ENCODE data around the gene PLD1. TPM values are rescaled to one million over a fixed set of nuclear protein-coding genes. Genes with fewer than 3 reads are reported as not detected.

Gene PLD1
- total RNA-seq, 1 donor from 2014 or later = 0.55 TPM

GRCh38 chr3:171801738-171802589, 8.3 kb downstream of the PLD1 start:
- intact Hi-C loops (cut with micrococcal nuclease) = loop anchor here (10.0 kb wide), 1 partner anchor 233 kb away; the partner anchor contains the start of gene FNDC3B

GRCh38 chr3:171799501-171799900, 10.8 kb downstream of the PLD1 start:
- intact Hi-C loops (cut with micrococcal nuclease) = no loop called here

DNA sequence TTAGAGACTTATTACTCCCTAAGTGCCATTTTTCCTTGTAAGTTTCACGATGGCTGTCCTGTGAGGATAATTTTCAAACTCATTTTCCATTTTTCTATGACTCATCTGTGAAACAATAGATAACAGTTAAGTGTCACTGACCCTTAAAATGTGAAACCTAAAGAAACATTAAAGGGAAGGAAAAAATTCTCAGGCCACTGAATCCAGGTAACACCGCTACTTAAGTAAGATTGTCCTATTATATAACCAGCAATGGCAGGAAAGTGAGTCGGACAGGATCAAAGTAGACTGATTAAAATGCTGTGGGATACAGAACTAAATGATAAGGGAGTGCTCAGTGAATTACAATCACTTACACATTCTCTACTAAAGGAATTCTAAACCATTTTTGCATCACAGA, 12.4 kb downstream of the PLD1 start:
- intact Hi-C loops (cut with micrococcal nuclease) = no loop called here

DNA sequence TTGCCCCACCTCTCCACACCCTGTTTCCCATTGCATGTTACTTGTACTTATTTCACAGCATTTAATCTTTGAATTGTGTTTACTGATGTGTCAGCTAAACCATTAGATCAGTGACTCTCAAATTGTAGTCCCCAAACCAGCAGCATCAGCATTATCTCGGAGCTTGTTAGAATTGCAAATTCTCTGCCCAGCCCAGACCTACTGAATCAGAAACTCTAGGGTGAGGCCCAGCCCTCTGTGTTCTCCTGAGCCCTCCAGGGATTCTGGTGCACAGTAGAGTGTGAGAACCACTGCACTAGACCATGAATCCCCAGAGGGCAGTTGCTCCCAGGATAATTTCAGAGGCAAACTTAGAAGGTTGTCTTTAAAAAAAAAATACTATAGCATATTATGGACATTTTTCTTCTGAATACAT, 13.0 kb downstream of the PLD1 start:
- intact Hi-C loops (cut with micrococcal nuclease) = no loop called here

DNA sequence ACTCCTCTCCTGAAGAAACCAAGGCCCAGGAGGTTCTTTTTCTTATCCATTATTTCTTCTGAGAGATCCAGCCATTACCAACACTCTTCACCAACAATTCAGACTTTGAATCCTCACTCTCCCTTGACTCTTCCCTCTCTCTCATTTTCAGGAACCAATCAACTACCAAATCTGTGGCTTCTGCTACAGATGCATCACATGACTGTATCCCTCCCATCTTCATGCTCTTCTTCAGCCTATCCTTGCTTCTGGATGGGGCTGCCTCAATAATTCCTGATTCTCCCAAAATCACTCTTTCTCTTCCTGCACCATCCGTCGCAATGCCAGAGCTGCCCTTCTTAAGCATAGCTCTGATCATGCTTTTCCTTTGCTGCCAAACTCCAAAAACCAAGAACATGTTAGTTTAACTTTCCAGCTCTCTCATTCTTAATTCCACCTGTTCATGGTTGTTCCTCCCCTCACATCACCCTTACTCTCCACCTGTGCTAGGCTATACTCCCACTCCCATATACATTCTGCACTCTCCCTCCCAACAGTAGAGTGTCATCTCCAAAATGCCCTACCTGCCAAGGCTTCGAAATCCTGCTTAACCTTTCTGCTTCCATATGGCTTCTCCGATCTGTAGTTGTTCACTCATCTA, 13.5 kb downstream of the PLD1 start:
- intact Hi-C loops (cut with micrococcal nuclease) = no loop called here

DNA sequence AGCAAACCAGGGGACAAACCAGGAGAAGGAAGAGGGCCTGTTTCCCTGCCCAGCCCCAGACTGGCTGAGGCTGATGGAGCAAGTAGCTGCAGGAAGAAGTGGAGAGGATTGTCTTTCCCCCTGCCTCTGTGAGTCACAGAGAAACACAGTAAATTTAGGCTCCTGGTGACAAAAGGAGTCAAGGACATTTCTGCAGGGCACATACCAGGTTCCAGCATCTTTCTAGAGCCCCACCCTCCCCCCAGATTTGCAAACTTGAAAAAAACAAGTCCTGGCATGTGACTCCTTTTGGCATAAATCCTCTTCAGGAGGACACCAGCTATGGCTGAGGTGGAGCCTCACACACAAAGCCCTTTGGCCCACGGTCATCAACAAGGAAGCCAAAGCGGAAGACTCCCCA, 17.8 kb downstream of the PLD1 start:
- intact Hi-C loops (cut with micrococcal nuclease) = no loop called here

GRCh38 chr3:171791692-171792076, 18.6 kb downstream of the PLD1 start:
- intact Hi-C loops (cut with micrococcal nuclease) = no loop called here

DNA sequence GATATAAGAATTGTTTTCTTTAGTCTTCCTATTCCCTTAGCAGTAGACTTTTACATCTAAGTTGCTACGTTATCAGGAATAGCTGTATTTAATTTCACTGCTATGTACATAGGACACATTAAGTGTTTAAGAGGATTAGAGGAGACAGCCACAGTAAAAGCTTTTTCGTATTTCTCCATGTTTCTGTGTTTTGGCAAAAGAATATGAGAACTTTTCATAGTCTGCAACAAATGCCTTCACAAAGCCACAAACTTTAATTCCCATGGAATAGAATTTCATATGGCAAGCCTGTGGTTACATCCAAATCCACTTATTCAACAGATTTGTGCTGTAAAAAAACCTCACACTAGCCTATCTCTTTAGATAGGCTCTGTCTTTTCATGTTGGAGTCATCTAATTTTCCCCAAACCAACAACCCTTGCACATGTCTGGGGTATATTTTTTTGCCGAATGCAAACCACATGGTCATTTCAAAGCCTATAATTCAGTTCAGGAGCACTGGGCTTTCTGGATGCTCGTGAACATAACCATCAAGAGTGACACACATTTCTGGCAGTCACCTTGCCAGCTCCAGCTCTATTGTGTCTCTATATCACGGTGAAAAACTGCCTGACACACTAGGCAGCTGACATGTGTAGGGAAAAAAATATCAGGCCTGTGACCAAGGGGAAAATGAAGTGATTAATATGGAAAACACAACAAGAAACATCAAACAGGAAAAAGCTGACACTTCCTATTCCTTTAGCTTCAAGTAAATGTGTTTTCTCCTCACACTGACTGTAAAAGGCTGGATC, 19.2 kb downstream of the PLD1 start:
- intact Hi-C loops (cut with micrococcal nuclease) = no loop called here

- intact Hi-C loops (cut with micrococcal nuclease) = no loop called here
These were observed 19.7 kb downstream of the PLD1 start for GRCh38 chr3:171790574-171790897.

DNA sequence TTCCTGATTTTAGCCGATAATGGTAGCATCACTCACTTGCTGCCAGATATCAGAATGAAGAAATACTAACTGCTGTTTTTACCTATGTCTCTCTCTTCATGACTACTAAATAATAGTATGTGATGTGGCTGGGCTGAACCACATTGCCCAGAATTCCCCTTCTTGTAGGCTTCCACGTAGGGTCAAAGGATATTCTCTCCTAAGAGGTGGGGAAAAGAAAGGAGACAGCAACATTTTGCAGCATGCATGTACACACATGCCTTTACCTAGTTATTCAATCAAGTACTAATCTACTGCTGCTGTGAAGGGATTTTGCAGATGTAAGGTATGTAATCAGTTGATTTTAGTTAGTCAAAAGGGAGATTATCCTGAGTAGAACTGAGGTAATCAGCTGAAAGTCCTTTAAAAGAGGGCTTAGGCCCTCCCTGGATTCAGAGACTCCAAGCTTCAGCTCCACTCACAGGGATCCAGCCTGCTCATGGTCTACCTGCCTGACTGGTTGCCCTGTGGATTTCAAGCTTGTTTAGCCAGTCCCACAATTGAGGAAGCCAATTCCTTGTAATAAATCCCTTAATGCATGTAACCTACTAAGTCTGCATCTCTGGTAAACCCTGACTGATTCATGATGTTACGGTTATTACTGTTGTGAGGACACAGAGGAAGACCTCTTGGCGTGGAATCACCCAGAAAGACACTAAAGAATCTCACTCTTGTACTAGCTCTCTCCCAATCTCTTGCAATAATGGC, 20.4 kb downstream of the PLD1 start:
- intact Hi-C loops (cut with micrococcal nuclease) = no loop called here

DNA sequence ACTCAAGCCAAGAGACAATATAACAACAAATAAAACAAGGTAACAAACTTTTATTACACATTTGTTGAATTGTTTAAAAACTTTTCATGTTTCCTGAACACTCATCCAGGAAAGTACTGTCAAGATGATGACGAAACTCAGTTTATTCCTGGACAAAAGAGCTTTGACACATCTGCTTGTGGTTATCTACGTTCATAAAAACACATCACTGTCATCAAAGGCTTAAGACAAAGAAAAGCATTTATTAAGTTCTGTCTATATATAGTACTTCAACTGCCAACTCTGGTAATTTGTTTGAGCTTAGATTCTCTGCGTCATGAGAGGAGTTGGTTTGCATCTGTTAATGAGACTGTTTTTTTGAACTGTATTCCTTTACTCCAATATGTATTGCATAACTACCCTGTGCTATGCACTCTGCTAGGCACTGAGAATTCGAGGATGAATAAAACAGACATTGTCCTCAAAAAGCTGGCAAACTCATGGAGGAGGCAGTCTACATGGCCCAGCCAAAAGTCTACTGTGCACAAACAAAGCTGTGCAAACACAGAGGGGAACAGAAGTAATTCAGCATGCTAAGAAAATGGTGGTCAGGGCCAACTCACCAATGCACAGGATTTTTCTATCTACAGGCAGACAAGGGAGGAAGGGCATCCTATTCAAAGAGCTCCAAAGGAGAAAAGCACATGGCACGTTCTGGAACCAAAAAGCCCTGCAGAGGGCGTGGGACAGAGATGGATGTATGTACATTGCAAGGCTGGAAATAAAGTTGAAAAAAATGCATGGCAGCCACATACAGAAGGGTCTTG, 21.5 kb downstream of the PLD1 start:
- intact Hi-C loops (cut with micrococcal nuclease) = no loop called here

DNA sequence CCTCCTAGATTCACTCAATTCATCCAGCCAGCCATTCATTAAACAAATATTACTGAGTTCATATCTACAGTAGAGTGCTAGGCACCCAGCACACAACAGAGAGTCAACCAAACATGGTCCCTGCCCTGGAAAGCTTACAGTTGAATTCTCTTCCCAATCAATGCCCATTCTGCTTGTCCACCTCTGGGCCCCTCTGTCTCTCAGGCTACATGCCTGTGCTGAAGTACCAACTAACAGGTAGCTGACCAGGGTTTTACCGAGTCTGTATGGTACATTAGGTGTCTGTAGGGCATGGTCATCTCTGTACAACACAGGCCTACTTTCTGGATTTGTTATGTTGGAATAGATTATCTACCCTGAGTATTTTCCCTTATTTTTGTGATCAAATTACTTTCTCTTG, 23.3 kb downstream of the PLD1 start:
- intact Hi-C loops (cut with micrococcal nuclease) = no loop called here

DNA sequence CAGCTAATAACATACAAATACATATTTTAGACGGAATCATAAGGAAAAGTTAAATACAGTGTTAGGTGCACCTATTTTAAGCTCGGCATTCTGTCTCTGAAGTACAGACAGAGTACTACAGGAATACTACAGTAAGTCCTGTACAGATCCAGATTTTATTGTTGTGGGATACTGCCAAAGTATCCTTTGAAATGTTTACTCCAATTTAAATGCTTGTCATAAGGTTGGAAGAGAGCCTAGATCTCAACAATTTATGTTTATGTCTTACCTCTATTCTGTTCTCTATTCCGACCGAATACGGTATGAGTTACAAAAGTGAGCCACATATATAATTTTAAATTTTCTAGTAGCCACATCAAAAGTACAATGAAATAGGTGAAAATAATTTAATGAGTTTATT, 25.3 kb downstream of the PLD1 start:
- intact Hi-C loops (cut with micrococcal nuclease) = no loop called here

DNA sequence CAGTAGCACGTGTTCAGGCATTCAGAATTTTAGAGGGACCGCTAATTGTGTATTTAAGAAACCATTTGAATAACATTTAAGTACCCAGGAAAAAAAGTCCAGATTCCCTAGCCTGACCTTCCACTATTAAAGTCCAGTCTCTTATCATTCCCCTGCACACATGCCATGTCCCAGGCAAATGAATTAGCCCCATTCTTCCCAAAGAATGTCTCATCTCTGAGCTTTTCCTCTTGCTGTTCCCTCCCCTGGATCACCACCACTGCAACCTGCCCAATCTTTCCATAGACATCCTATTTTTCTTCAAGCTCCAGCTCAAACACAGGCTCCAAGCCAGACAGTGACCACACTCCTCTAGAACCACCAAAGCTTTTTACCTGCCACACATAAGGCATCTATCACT, 25.9 kb downstream of the PLD1 start:
- intact Hi-C loops (cut with micrococcal nuclease) = no loop called here

GRCh38 chr3:171783626-171784025, 26.7 kb downstream of the PLD1 start:
- intact Hi-C loops (cut with micrococcal nuclease) = no loop called here

DNA sequence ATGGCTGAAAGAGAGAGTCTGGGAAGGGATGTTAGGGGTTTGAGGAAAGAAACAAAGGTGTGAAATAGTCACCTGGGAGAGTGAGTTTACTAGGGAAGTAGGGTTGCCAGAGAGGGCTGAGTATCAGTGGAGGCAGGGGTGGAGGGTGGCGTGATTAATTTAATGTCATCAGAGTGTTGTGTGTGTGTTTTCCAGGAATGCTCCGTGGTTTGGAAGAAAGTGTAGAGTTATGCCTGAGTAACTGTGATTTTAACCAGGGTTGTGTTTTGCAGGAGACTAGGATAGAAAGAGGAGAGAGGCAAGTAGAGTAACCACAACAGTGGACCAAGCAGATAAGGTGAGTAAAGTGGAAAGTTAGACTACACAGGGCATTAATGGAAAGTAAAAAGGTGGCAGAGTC, 27.2 kb downstream of the PLD1 start:
- intact Hi-C loops (cut with micrococcal nuclease) = no loop called here

DNA sequence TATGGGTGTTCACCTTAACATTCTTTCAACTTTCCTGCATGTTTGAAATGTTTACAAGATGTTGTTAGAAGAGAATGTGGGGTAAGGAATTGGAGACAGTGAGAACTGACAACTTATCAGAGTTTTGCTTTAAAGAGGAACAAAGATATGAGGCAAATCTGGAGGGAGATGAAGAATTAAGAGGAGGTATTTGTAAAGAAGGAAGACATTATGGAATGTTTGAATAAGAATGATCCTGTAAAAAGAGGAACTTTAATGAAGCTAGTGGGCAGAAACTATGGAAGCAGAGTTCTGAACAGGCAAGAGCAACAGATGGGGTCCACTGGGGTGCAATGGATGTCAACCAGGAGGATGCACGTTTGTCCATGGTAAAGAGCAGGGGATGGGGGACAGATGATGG, 27.7 kb downstream of the PLD1 start:
- intact Hi-C loops (cut with micrococcal nuclease) = no loop called here

DNA sequence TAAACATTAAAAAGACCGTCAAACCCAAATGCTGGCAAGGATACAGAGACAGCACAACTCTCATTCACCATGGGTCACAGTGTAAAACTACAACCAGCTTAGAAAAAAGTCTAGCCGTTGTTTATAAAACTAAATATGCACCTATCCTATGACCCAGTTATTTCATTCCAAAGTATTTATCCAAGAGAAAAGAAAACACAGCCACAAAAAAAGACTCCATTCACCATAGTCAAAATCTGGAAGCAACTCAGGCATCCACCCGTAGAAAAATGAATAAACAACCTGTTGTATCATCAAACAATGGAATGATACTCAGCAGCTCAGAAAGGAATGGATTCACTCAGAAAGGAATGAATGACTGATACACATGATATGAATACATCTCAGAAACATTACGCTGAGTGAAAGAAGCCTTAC, 28.6 kb downstream of the PLD1 start:
- intact Hi-C loops (cut with micrococcal nuclease) = no loop called here

- intact Hi-C loops (cut with micrococcal nuclease) = no loop called here
These were observed 31.8 kb downstream of the PLD1 start for GRCh38 chr3:171778493-171778892.

GRCh38 chr3:171777596-171777995, 32.7 kb downstream of the PLD1 start:
- intact Hi-C loops (cut with micrococcal nuclease) = no loop called here

All from T-helper 2 cell treated with Interferon-gamma antibody and Interleukin-4, amounts not matched to agents 100 ng/mL and 5 ng/mL, for 36 hours (primary cell).